GM18907 (cell line): ENCODE data around the gene FAM3B.
A peak's percentile ranks its signal among the peaks of the same experiment; 100 is the strongest.
"Not testable (repeated sequence)": the region's sequence is repeated elsewhere in the genome, so short reads cannot be mapped to it uniquely, and the experiment has no call there.

Experiments used
- ATAC-seq: cut with Tn5 transposase; IDR thresholded peaks from one replicate; pipeline ENCODE4 v1.9.1; 2021; ENCODE audit warnings: mild to moderate bottlenecking, moderate library complexity; ENCODE audit not compliant: unreplicated experiment

Gene FAM3B

DNA sequence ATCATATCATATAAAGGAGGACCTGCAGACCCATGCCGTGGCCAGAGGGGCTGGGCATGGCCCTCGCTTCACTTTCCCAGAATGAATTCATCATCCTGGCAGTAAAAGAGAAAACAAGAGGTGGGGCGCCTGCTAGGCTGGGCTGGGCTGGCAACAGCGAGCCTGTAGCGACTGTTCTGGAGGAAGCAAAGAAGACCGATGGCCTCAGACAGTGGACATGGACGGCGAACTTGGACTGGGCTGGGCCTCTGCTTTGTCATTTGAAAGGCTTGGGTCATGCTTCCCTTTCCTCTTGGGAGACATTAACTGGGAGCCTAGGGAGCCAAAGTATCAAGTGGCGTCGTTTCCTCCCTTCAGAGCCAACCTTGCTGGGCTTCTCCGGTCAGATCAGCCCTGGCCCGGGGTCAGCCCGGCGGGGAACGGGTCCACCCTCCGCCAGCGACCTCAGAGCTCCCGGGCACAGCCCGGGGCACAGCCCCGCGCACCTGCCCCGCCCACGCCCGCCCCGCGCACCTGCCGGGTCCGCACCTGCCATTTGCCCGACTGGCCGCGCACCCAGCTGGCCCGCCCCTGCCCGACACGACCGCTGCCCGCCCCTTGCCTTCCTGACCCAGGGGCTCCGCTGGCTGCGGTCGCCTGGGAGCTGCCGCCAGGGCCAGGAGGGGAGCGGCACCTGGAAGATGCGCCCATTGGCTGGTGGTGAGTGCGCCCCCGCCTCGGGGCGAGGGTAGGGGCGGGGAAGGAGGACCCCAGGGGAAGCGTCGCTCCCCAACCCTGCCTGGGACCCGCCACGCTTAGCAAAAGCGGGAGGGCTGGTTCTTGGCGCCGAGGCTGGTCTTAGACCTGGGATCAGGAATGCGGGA lies at the start of gene FAM3B:
TSS of gene FAM3B (plus strand) at position 602 of the 863 bp plus-strand sequence. CDS start at position 681, 79 bp downstream.
- no peak for ATAC-seq

- ATAC-seq = no peak
Measured at GRCh38 chr21:41267346-41267745, 49.3 kb upstream of the FAM3B start.

DNA sequence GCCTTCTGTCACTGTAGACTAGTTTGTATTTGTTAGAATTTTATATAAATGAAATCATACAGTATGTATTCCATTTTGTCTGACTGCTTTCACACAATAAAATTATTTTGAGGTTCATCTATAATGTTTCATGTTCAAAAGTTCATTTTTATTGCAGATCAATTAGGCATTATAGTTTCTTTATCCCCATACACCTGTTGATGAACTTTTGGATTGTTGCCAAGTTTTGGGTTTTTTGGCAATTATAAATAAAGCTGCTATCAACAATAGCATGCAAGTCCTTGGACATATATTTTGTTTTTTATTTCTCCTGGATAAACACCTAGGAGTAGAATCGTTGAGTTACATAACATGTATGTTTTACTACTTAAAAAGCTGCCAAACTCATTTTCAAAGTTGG lies 47.1 kb upstream of the FAM3B start:
- ATAC-seq = no peak

- no peak for ATAC-seq
Measured at GRCh38 chr21:41277196-41277595, 39.4 kb upstream of the FAM3B start.

GRCh38 chr21:41277846-41278245 lies 38.8 kb upstream of the FAM3B start:
- ATAC-seq = no peak

DNA sequence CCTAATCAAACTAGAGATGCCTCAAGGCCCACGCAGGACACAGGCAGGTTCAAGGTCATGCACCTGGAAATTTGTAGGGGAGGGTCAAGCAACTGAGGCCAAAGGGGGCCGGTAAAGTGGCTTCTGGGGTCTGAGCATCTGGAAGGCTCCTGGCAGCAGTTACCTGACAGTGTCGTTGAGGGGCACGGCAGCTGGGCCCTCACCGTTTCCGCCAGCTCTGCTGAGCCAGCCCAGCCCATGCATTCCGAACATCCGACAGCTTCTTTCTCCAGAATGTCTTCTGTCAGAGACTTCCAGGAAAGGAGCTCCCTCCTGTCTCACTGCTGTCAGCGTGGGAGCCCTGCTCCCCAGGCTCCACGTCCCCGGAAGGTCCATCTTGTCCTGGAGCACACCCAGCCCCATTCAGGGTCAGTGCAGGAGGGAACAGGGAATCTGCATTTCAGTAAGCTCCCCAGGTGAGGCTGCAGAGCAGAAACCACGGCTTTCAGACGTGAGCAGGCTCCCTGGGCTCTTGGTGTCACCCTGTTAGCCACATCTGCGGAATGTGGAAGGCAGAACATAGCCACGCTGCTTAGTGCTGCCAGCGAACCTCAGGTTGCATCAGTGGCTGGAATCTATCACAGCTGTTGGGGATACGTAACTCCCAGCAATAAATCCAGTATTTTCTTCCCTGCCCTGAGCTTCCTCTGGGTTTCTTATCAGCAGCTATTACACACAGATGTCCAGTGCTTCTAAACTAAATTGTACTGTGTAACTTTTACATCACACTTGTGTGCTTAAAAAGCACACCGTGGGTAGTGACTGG lies 36.3 kb upstream of the FAM3B start:
- no peak for ATAC-seq

DNA sequence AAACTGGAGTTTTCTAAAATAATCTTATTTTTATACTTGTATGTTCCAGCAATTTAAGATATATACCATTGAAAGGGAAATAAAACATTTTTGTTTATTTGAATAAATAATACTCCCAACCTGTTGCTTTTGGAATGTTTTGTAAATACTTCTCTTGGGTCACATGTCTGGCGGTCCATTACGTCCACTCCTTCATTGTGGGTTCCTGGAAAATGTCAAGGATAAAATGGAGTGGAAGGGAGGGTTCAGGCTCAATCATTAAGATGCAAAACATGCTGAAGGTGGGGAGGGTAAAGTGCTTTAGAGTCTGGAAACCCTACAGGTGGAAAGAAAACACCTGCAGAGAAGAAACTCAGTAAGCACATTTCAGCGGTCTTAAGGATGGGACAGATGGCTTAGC lies 34.2 kb upstream of the FAM3B start:
- ATAC-seq = no peak

GRCh38 chr21:41283211-41283818 lies 33.3 kb upstream of the FAM3B start:
- ATAC-seq = peak; percentile 69

DNA sequence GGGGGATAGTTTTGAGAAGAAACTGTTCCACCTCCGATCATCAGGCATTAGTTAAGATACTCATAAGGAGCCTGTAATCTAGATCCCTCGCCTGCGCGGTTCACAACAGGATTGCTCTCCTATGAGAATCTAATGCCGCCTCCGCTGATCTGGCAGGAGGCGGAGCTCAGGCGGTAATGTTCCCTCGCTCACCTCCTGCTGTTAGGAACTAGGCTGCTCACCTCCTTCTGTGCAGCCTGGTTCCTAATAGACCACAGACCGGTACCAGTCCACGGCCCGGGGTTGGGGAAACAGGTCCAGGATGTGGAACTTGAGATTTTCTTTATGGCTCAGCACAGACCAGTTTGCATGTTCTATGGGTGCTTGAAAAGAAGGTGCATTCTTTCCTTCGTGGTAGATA lies 27.2 kb upstream of the FAM3B start:
- no peak for ATAC-seq

DNA sequence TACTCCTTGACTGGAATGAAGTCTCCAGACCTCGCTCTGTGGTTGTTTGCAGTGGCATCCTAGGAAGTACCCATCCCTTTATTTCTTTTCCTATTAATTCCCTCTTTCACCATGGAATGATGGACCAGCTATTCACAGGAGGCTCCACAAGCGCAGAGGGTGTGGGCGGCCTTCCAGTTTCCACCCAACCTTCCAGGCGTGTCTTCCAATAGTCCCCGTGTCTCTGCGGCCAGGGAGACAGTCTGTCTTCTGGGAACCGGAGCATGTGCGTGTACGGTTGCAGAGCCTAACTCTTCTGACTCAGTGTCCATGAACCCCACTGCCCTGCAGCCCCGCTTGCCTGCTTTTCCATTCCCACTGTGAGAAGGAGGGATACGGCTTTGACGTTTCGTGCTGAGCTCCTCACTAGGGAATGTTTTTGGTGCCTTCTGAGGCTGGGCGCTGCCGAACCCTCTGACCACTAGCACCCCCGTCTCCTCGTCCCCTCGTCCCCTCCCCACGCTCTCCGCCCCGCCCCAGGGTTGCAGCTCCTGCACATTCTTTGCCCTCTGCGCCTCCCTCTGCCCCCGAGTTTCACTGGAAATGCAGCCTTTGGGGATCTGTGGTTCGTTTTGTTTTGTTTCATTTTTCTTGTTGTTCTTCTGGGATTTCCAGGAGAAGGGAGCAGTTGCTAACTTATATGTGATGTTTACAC lies 26.3 kb upstream of the FAM3B start:
- no peak for ATAC-seq

DNA sequence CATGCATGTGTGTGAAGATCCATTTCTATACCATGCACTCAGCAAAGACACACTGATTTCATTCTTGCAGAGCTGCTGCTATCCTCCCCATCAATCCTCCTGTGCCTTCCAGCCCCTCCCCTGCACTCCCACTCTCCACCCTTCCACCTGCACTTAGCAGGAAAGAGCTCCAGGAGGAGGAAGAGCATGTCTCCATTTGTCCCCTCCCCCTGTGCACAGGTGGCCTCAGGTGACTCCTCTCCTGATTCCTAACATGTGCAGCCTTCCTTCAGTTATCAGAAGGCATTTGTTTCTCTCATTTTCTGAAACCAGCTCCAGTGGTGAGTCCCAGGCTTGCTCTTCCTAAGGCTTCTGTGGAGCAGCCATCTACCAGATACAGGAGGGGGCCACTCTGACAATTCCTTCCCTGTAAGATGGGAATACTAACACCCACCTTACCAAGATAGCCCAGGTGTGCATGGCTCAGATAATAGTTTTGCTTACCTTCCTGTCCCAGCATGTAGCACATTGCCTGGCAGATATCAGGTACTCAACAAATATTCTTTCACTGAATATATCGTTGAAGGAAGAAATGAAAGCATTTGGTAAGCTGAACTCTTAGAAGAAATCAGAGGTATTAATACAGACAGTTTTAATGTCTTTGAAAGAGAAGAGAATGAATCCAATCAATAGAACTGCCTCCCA lies 21.9 kb upstream of the FAM3B start:
- no peak for ATAC-seq

GRCh38 chr21:41295721-41296254 lies 20.8 kb upstream of the FAM3B start:
- ATAC-seq = no peak

- no peak for ATAC-seq
Measured at GRCh38 chr21:41302976-41303375, 13.6 kb upstream of the FAM3B start.

- no peak for ATAC-seq
Measured at GRCh38 chr21:41304068-41304720, 12.4 kb upstream of the FAM3B start.

DNA sequence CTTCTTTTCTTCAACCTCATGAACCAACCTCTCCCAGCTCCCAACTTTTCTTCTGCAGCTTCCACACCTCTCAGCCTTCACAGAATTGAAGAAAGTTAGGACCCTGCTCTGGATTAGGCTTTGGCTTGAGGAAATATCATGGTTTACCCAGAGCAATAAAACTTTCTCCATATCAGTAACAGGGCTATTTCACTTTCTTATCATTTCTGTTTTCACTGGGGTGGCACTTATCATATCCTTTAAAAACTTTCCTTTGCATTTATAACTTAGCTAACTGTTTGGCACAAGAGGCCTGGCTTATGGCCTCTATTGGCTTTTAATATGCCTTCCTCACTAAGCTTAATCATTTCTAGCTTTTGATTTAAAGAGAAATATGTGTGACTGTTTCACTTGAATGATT lies 9.4 kb upstream of the FAM3B start:
- ATAC-seq = no peak

DNA sequence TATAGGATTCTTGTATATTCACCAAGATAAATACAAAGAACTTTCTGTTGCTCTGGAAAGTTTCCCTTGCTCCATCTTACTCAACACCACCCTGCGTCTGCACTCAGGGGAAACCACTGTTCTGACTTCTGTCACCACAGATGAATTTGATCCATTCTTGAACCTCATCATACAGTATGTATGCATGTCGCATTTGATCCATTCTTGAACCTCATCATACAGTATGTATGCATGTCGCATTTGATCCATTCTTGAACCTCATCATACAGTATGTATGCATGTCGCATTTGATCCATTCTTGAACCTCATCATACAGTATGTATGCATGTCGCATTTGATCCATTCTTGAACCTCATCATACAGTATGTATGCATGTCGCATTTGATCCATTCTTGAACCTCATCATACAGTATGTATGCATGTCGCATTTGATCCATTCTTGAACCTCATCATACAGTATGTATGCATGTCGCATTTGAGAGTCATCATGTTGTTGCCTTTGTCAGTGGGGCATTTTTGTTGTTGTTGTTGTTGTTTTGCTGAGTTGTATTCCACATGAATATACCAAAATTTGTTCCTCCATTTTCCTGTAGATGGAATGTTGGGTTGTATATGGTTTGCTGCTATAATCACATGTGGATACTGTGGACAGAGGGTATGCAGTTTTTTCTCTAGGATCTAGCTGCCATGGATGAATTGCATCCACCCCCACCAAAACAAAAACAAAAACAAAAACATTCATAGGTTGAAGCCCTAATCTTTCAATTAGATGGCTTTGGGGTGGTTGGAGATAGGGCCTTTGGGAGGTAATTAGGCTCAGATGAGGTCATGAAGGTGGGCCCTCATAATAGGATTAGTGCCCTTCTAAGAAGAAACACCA lies 3.1 kb upstream of the FAM3B start:
- not testable (repeated sequence) for ATAC-seq

DNA sequence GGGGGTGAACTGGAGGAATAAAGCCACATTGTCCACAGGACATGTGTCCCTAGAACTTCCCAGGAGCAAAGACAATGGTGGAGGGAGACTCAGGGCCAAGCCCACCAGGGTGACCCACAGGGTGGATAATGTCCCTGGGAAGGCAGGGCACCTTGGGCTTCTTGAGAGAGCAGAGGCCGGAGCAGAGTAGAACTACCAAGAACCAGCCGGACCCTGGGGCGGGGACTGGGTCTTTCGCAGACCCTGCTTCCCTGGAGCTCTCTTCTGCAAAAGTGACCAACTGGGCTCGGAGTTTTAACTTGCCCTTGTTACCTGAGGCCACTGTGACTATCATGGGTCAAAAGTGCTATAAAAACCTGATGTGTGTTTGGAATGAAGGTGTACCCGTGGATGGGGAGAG lies 875 bp upstream of the FAM3B start:
- no peak for ATAC-seq

GRCh38 chr21:41317063-41317392 lies 427 bp downstream of the FAM3B start:
- ATAC-seq = no peak

DNA sequence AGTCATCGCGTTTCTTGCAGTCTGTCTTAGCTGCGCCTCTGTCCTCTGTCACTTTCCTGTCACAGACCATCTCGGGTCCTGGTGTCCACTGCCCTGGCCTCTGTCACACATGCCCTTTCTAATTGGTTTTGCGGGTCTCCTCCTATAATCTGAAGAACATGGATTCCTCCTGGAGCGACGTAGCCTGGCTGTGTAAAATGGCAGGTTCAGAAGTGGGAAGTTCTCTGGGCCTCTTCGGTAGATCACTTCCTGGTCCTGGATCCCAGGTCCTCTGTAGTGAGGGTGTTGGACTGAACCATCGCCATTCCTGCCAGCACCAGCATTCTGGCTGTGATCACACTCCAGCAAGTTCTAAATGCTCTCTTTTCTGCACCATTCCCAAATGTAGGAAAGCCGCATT lies 857 bp downstream of the FAM3B start:
- ATAC-seq = no peak
